Measurements from ENCODE around the gene TCP11L2. TPM values are rescaled to one million over a fixed set of nuclear protein-coding genes. Genes with fewer than 3 reads are reported as not detected.

The TCP11L2 gene
- total RNA-seq, 1 donor from 2014 or later, result 14.0 TPM

DNA sequence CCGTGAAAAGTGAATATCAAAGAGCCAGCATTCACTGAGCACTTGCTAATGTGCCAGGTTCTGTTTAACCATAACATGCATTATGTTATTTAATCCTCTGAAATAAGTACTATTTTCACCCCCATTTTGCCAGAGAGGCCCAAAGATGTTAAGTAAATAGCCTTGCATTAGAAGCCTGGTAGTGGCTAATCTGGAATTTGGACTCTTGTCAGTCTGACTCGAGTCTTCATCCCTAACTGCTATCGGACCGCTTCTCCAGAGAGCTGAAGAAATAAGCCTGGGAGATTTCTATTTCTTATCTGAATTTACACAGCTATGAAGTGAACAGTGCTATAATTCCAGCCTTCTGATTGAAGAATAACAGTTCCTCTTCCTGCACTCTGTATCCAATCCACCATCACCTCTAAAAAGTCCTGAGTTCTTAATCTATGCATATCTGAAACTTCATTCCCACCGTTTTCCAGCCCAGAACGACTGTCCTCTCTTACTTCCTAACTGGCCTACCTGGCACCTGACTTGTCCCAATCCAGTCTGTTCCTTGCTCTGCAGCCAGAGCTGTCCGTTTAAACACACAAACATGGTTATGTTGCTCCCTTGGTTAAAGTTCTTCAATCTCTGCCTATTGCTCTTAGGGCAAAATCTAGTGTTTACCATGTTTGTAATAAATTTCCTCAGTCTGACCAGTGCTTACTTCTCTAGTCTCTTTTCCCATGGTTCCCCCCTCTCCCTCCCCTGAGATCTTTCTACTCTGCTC, 57.3 kb downstream of the TCP11L2 start:
- no peak for DNase-seq (ENCODE audit: low spot score)
- Mint-ChIP-seq H3K27me3 (ENCODE audit: unreplicated experiment) (no peaks in the 10 kb centered on the region), H3K27ac (ENCODE audit: unreplicated experiment) (no peak overlapping the region), H3K4me3 (ENCODE audit: unreplicated experiment) (no peak overlapping the region), H3K36me3 (ENCODE audit: low read depth, unreplicated experiment) (no peaks in the 10 kb centered on the region), H3K4me1 (ENCODE audit: unreplicated experiment) (peaks cover 7% of the 10 kb centered on the region), H3K9me3 (ENCODE audit: unreplicated experiment) (no peaks in the 10 kb centered on the region)
- TF ChIP-seq, protein P1, sequence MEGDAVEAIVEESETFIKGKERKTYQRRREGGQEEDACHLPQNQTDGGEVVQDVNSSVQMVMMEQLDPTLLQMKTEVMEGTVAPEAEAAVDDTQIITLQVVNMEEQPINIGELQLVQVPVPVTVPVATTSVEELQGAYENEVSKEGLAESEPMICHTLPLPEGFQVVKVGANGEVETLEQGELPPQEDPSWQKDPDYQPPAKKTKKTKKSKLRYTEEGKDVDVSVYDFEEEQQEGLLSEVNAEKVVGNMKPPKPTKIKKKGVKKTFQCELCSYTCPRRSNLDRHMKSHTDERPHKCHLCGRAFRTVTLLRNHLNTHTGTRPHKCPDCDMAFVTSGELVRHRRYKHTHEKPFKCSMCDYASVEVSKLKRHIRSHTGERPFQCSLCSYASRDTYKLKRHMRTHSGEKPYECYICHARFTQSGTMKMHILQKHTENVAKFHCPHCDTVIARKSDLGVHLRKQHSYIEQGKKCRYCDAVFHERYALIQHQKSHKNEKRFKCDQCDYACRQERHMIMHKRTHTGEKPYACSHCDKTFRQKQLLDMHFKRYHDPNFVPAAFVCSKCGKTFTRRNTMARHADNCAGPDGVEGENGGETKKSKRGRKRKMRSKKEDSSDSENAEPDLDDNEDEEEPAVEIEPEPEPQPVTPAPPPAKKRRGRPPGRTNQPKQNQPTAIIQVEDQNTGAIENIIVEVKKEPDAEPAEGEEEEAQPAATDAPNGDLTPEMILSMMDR (IDR thresholded peaks at IDR 0.05; ENCODE audit: unreplicated experiment), result no peak

DNA sequence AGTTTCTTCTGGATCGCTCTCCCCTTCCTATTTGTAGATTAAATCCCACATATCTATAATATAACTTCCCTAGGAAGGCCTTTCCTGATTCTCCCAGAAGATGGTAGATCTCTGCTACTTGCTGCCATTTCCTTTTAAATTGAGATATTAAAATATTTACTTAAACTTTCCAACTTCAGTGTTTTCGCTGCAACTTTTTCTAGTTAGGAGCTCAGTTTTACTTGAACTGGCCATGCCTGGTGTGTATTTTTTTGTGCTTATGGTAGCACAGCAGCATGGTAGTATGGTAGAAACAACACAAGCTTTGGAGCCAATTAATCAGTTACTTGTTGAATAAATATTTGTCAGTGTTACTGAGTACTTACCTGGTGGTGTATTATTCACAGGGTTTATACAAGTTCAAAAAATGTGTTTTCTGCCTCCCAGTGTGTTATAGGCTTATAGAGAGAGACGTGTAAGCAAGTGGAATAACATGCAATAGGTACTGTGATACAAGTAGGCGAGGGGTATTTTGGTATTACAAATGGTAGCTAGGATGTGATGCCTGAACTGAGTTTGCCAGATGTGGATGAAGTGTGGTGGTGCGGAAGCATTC, 58.0 kb downstream of the TCP11L2 start:
- Mint-ChIP-seq H3K36me3 (ENCODE audit: low read depth, unreplicated experiment) (no peaks in the 10 kb centered on the region), H3K9me3 (ENCODE audit: unreplicated experiment) (no peaks in the 10 kb centered on the region), H3K27ac (ENCODE audit: unreplicated experiment) (no peak overlapping the region), H3K4me1 (ENCODE audit: unreplicated experiment) (peaks cover 7% of the 10 kb centered on the region), H3K4me3 (ENCODE audit: unreplicated experiment) (no peak overlapping the region), H3K27me3 (ENCODE audit: unreplicated experiment) (no peaks in the 10 kb centered on the region)
- TF ChIP-seq, protein P1 (IDR thresholded peaks at IDR 0.05; ENCODE audit: unreplicated experiment), result no peak
- no peak for DNase-seq (ENCODE audit: low spot score)

DNA sequence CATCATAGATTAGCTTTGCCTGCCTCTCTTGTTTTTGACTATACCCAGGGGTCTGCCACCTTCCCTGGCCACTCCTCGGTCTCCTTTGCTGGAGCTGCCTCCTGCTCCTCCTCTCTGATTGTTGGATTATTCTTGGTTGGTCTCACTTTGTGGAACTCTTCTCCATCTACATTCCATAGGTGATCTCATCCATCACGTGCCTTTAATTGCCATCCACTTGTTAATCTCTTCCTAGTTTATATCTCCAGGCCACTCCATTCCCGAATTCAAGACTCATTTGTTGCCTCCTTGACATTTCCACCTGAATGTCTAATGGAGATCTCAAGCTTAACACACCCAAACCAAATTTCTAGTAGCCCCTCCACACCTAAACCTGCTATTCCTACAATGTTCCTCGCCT, 60.4 kb downstream of the TCP11L2 start:
- H3K36me3 Mint-ChIP-seq (ENCODE audit: low read depth, unreplicated experiment), result no peaks in the 10 kb centered on the region
- H3K9me3 Mint-ChIP-seq (ENCODE audit: unreplicated experiment), result no peaks in the 10 kb centered on the region
- TF ChIP-seq, protein P1 (IDR thresholded peaks at IDR 0.05; ENCODE audit: unreplicated experiment), result no peak
- peaks cover 7% of the 10 kb centered on the region for H3K4me1 Mint-ChIP-seq (ENCODE audit: unreplicated experiment)
- DNase-seq (ENCODE audit: low spot score), result no peak
- H3K4me3 Mint-ChIP-seq (ENCODE audit: unreplicated experiment), result no peak overlapping the region
- no peaks in the 10 kb centered on the region for H3K27me3 Mint-ChIP-seq (ENCODE audit: unreplicated experiment)
- H3K27ac Mint-ChIP-seq (ENCODE audit: unreplicated experiment), result no peak overlapping the region

DNA sequence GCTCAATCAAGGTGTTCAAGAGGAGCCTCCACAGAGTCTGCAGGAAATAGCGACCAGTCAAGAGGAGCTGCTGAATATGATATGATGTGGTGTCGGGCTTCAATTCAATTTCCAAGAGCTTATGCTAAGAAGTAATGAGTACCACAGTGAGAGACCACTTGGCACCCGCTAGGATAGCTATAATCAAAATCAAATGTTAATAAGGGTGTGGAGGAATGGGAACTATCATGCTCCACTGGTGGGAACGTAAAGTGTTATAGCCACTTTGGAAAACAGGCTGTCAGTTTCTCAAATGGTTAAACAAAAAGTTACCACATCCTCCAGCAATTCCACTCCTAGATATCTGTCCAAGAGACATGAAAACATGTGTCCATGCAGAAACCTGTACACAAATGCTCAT, 61.7 kb downstream of the TCP11L2 start:
- peaks cover 1% of the 10 kb centered on the region for H3K27me3 Mint-ChIP-seq (ENCODE audit: unreplicated experiment)
- no peak overlapping the region for H3K4me3 Mint-ChIP-seq (ENCODE audit: unreplicated experiment)
- no peaks in the 10 kb centered on the region for H3K4me1 Mint-ChIP-seq (ENCODE audit: unreplicated experiment)
- no peak for DNase-seq (ENCODE audit: low spot score)
- H3K27ac Mint-ChIP-seq (ENCODE audit: unreplicated experiment), result no peak overlapping the region
- no peaks in the 10 kb centered on the region for H3K9me3 Mint-ChIP-seq (ENCODE audit: unreplicated experiment)
- TF ChIP-seq, protein P1 (IDR thresholded peaks at IDR 0.05; ENCODE audit: unreplicated experiment), result no peak
- no peaks in the 10 kb centered on the region for H3K36me3 Mint-ChIP-seq (ENCODE audit: low read depth, unreplicated experiment)
